Activated naive CD4-positive, alpha-beta T cell treated with Interleukin-2 at 50 U/mL for 16 hours (primary cell): Measurements from ENCODE around the gene CDC42SE2.
A peak's percentile ranks its signal among the peaks of the same experiment; 100 is the strongest.

Experiments used
- DNase-seq: peaks from one replicate; pipeline ENCODE4 v3.0.0-alpha.2; 2020

Gene CDC42SE2

DNA sequence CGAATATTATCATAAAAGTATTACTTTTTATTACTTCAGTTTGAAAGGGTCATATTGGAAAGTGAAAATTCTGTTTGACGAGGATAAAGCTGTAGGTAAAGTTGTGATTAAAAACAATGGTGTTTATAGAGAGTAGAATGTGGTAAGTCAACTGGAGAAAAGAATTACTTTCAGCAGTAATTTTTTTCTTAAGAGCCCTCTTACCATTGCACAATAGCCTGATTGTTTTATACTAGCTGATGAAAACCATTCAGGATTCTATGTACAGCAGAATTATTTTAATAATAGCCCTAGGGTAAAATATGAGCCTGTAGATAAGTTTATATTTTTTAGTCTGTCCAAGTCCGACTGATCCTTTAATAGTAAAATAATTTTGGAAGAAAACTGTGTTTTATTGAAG, 16.6 kb downstream of the CDC42SE2 start:
- no peak for DNase-seq

DNA sequence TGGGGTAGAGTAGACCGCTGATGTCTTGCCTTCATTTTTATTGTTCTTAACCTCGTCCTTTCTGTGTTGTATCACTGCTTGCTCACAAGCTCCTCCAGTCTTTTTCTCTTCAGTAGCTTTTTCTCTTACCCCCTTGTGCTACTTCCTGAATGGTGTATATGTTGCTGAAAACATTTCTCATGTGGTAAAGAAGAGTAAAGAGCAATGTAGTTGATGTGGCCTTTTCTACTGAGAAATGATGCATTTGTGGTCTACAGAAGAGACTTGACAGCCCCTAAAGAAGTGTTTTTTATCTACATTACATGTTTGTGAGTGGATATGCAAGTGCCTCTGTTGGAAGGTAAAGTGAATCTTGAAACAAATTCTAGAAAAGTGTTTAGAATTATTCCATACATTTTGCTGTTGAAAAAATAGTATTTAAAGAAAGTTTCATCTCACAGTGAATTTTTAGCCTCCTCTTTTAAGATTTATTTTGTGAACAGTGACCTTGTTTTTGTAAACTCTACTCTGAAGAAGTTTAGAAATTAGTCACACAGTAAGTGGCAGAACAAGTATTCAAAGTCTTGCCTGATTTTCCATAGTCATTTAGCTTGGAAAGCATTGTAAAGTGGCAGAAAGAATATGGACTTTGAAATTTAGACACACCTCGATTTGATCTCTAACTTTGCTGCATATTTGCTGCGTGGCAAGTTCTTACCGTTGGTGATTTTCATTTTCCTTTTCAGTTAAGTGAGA, 17.4 kb downstream of the CDC42SE2 start:
- DNase-seq = no peak

DNA sequence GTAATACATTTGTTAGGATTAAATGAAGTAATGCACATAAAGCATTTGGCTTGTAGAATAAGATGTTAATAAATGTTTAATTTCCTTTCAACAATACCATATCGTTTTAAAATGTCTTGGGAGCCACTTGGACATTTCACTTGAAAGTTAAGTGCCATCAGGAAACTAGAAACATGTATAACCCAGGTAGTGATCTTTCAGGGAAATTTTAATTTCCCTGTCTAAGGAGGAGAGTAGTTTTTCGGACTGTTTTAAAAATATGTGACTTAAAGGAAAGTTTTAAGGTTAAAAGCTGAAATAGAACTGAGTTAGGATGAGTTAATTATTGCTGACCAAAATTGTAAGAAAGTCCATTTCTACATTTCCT, 18.0 kb downstream of the CDC42SE2 start:
- no peak for DNase-seq

DNA sequence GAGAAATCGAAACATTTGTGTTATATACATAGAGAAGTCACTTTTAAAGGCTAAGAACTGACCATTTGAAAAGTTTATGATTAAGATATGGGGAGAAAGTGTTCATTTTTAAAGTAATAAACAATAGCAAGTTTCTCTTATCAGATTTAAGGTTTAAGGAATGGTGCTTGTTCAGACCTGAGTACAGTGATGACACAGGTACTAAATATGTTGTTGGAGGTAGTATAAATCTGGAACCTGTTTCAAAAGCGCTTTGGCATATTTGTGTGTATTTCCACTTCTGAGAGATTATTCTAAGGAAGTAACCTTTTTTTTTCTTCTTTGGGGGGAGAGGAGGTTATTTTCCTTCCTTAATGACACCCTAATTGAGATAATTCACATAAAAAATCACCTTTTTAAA, 18.4 kb downstream of the CDC42SE2 start:
- DNase-seq = no peak

DNA sequence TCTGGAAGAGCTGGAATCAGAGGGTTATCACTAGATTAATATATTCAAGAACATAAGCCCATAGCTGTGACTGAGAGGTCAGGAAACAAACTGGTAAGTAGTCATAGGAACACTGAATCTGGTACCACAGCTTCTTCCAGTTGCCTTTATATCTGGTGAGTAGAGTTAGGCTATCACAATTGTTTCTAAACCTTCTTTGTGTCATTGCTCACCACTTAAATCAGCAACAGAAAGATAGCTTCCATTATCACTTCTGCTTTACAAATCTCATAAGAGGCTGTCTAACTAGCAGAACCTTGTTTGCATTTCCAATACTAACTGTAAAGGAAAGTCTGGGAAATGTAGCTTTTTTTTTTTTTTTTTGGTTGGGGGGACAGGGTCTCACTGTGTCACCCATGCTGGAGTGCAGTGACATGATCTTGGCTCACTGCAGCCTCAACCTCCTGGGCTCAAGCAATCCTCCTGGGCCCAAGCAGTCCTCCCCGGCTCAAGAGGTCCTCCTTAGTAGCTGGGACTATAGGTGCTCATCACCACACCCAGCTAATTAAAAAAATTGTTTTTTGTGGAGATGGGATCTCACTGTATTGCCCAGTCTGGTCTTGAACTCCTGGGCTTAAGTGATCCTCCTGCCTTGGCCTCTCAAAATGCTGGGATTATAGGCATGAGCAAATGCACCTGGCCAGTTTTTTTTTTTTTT, 22.0 kb downstream of the CDC42SE2 start:
- DNase-seq = no peak

DNA sequence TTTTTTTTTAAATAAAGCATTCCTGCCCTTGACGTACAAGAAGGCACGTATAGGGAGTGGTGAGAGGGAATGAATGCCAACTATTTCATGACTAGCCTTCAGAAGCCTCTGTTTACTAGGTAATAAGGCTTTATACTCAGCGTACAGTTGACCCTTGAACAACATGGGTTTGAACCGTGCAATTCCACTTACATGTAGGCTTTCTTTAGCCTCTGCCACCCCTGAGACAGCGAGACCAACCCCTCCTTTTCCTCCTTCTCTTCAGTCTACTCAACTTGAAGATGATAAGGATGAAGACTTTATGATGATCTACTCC, 22.5 kb downstream of the CDC42SE2 start:
- no peak for DNase-seq

DNA sequence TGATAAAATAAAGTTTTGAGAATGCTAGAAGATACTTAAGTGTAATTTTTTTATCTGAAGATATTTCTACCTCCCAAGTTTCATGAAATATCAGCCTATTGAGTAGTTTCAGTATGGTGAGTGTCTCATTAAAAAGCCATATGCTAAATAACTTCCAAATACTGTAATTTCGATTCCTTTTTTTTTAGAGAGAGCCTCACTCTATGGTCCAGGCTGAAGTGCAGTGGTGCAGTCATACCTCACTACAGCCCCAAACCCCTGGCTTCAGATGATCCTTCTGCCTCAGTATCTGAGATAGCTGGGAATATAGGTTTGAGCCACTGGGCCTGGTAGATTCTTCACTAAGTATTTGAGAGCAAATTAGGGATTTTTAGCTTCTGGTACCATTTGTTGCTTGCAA, 24.5 kb downstream of the CDC42SE2 start:
- no peak for DNase-seq

DNA sequence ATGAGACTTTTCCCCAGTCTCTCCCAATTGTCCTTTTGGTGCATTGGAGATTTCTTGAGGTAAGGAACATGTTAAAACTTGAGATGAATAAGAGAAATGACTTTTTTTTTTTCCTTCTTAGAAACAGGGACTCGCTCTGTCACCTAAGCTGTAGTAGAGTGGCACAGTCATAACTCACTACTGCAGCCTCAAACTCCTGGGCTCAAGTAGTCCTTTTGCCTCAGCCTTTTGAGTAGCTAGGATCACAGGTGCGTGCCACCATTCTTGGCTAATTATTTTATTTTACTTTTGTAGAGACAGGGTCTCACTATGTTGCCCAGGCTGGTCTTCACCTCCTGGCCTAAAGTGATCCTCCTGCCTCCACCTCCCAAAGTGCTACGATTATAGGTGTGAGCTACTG, 25.9 kb downstream of the CDC42SE2 start:
- DNase-seq = no peak

DNA sequence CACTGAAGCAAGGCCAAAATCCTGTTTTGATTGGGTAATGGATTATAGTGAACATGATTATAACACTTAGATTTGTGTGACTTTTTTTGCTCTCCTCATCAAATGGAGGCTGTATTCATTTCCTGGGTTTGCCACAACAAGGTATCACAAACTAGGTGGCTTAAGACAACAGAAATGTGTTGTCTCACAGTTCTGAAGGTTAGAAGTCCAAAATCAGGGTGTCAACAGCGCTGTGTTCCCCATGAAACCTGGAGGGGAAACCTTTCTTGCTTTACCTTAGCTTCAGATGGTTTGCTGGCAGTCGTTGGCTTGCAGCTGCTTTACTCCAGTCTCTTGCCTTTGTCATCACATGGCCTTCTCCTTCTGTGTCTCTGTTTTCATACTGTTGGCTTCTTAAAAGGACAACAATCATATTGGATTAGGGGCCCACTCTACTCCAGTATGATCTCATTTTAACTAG, 32.4 kb downstream of the CDC42SE2 start:
- DNase-seq = no peak

DNA sequence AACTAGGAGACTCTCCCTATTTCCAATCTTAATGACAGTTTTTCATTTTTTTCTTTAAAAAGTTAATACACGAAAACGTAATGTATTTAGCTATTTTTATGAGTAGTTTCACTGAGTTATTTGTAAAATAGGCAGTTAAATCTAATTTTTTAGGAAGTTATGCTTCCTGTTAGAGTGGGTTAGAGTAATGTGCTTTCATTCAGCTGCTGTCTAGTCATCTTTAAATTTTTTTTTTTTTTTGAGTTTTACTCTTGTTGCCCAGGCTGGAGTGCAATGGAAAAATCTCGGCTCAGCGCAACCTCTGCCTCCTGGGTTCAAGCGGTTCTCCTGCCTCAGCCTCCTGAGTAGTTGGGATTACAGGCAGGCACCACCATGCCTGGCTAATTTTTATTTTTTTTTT, 34.0 kb downstream of the CDC42SE2 start:
- no peak for DNase-seq

DNA sequence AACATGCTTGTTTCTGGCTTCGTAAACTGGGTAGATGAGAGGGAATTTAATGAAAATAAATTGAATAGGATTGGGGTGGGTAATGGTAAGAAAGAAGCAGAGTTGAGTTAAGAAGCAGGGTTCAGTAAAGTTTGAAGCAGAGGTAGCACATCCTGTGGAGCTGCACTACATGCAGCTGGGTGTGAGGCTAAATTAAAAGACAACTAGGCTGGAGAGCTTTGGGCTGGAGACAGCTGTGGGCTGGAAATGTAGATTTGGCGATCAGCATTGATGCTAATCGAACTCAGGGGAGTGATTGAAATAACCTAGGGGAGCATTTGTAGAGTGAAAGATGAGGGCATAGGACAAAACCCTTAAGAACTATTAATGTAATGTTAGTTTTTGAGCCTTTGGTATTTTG, 35.6 kb downstream of the CDC42SE2 start:
- DNase-seq = no peak

DNA sequence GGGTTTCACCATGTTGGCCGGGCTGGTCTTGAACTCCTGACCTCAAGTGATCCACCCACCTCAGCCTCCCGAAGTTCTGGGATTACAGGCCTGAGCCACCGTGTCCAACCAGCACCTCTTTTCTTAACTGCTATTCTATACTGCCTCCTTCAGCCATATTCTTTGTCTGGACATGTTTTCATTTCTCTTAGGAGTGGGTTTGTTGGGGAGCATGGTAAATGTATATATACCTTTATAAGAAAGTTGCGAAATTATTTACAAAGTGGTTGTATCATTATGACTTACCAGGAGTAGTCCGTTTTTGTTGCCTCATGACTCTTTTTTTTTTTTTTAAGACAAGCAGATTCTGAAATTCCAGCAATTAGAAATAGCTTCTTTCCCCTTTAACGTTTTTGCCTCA, 38.7 kb downstream of the CDC42SE2 start:
- no peak for DNase-seq

DNA sequence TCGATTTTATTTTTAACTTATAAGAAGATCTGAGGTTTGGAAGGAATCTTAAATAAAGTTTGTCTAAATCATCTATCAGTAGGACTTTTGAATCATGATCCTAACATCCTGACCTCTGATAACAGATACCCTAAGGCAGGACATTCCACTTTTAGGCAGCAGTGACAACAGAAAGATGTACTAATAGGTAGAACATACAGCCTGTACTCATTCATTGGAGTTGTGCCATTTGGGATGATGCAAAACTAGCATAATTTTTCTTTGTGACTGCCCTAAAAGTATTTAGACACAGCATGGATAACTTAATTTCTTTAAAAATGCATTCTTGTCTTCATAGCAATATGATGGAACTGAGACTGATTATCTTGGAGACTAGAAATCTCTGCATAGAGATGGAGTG, 39.7 kb downstream of the CDC42SE2 start:
- no peak for DNase-seq

DNA sequence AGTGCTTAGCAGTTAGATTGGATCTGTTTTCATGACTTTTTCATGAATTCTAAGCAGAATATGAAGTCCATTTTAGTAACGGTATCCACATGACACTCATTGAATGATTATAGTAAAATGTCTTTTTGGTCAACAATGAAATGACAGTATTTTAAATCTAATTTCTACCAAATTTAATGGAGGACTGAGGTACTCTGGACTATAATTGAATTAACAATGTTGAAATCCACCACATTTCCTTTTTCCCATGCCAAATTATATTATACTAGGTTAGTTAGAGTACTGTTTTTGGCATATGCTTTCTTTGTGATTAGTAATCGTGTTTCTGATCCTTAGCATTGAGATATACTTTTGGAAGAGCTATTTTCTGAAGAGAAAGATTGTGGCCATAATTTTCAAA, 40.6 kb downstream of the CDC42SE2 start:
- DNase-seq = no peak

DNA sequence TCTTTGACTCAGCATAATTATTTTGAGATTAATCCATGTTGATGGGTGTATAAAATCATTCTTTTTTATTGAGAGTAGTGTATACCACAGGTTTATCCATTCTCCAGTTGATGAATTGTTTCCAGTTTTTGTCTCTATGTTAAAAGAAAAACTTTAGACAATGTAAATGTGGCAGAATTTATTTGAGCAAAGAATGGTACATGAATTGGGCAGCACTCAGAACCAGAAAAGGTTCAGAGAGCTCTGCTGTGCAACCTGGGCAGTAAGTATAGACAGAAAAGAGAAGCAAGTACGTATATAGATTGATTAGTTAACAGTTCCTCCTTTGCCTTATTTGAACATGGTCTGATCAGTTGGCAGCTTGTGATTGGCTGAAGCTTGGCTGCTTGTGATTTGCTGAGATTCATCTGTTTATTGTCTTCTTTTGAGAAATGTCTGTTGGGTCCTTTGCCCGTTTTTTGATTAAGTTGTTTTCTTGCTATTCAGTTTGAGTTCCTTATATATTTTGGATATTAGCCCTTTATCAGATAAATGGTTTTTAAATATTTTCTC, 41.4 kb downstream of the CDC42SE2 start:
- no peak for DNase-seq

DNA sequence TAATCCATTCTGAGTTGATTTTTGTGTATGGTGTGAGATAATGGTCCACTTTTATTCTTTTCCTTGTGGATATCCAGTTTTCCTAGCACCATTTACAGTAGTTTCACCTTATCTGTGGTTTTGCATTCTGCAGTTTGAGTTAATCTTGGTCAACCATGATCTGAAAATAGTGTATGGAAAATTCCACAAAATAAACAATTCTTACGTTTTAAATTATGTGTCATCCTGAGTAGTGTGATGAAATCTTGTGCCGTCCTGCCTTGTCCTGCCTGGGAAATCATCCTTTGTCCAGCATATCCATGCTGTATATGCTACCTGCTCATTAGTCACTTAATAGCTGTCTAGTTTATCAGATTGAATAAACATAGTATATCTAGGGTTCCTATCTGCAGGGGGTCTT, 42.1 kb downstream of the CDC42SE2 start:
- DNase-seq = no peak

DNA sequence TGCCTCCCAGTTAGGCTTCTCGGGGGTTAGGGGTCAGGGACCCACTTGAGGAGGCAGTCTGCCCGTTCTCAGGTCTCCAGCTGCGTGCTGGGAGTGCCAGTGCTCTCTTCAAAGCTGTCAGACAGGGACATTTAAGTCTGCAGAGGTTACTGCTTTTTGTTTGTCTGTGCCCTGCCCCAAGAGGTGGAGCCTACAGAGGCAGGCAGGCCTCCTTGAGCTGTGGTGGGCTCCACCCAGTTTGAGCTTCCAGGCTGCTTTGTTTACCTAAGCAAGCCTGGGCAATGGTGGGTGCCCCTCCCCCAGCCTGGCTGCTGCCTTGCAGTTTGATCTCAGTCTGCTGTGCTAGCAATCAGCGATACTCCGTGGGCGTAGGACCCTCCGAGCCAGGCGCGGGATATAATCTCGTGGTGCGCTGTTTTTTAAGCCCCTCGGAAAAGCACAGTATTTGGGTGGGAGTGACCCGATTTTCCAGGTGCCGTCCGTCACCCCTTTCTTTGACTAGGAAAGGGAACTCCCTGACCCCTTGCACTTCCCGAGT, 48.5 kb downstream of the CDC42SE2 start:
- peak; percentile 48 for DNase-seq

DNA sequence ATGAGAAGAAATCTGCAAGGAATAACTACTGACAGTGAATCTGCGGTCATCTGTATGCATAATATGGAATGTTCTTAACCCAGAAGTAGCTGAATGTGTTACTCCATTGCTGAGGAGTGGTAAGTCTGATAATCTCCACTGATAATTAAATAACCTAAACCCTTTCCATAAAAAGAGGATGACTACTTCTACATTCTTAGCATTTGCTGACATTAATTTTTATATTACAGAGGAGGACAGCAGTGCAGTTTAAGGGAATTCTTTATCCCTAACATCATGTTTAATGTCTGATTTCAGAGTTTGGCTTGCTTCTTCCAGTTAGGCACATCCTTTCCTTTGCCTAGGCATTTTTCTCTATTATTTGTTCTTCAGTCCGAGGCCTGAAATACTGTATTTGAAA, 52.2 kb downstream of the CDC42SE2 start:
- no peak for DNase-seq

DNA sequence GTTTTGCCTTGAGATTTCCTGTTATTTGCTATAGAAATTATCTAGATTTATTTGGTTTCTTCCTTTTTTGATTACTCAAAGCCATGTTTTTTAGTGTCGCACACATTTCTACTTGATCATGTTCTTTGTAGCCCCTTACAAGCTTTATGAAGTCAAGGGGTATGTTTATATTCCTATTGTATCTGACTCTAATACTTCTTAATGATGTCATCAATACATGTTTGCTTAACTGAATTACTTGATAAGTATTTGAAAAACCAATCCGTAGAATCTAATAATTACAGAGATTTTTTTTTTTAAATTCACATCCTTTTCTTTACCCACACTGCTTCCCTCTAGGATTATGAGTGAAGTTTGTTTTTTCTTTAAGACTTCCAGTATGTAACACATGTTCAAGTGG, 53.0 kb downstream of the CDC42SE2 start:
- no peak for DNase-seq

DNA sequence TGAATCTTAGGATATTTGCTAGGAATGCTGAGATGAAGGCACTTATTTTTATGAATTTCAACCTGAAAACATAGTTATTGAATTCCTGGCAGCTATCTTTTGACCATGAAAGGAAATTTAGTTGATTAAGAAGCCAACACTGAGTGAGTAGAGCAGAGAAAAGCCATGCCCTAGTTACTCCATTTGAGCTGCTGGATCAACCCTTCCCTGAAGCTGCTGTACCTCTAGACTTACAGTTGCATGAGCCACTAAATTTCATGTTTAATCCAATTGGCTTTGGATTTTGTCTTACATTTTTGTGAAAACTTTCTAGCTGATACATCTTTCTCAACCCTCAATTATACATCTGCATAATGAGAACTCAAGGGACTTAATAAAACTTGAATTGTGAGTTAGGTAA, 54.6 kb downstream of the CDC42SE2 start:
- no peak for DNase-seq

DNA sequence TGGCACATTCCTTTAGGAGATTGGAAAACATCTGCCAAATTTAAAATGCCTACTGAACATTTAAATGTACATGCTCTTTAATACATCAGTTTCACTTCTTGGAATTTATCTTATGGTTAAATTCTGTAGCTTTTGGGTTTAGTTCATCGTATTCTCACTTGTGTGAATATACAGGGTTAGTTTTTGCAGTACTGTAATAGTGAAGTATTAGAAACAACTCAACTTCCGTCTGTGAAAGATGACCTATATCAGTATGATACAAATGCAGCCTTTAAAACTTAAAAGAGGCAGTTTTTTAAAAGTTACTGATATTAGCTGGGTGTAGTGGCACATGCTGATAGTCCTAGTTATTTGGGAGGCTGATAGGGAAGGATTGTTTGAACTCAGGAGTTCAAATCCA, 57.2 kb downstream of the CDC42SE2 start:
- DNase-seq = no peak

DNA sequence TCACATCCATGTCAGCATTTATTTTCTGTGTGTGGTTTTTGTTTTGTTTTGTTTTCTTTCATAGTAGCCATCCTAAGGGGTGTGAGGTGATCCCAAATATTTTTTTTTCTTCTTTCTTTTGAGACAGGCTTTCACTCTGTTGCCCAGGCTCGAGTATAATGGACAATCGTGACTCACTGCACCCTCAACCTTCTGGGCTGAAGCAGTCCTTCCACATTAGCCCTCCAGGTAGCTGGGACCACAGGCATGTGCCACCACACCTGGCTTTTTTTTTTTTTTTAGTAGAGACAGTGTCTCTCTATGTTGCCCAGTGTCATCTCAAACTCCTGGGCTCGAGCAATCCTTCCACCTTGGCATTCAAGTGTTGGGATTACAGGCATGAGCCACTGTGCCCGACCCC, 59.1 kb downstream of the CDC42SE2 start:
- DNase-seq = no peak

DNA sequence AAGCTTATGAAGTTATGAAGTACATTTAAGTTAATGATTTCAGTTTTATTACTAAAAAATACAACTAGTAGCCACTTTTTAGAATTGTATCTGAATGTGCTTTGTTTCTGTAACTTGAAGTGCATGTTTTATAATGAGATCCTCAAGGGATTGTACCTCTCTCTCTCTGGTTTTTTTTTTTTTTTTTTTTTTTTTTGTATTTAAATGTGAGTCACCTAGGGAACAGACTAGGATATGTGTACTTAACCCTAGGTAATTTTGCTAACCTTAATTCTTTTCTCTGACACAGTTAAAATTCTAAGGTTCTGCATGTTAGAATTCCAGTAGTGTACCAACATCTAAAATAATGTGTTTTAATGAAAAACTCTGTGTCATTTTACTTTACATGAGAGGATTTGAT, 59.5 kb downstream of the CDC42SE2 start:
- DNase-seq = no peak

DNA sequence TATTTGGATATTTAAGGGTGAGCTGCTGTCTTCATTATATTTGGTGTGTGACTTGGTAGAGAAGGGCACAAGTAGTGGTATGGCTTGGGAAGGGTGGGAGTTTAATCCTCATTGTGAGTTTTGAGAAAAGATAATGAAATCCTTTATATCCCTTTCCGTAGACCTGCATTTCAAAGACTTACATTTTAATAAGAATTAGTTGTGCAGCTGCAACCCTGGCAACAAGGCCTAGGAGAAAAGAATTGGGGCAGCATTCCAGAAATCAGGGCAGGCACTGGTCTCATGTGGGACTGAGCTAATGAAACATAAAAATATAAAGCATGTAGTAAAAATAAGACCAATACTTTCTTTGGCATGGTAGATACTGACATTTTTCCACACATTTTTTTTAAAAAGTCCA, 60.5 kb downstream of the CDC42SE2 start:
- DNase-seq = no peak
